ENCODE results near the gene DNAAF9. TPM values are rescaled to one million over a fixed set of nuclear protein-coding genes. Genes with fewer than 3 reads are reported as not detected.

DNAAF9 gene
- total and polyA plus RNA-seq, 2 donors (not counting 1 experiment from before 2014, with no cell fraction given), result 11.7 to 19.2 TPM

GRCh38 chr20:3404402-3404801 lies 3.1 kb downstream of the DNAAF9 start:
- Histone ChIP-seq H3K4me1 (ENCODE audit: control insufficient read depth, extremely low read depth, insufficient read depth, low read length) (peaks cover 3% of the 10 kb centered on the region), H3K27ac (ENCODE audit: insufficient read depth, low read length) (no peak overlapping the region), H3K9me3 (ENCODE audit: control insufficient read depth, insufficient read depth, low read depth, low read length) (no peaks in the 10 kb centered on the region), H3K27me3 (ENCODE audit: control insufficient read depth, insufficient read depth, low read length) (no peaks in the 10 kb centered on the region), H2AFZ (ENCODE audit: low read length) (no peak overlapping the region), H3K4me3 (replicated peaks in 1 of 4; ENCODE audit: control extremely low read depth in 1 of 4, insufficient read depth in 1 of 4, low read depth in 3 of 4, low read length in 4 of 4) (no peak overlapping the region), H3K9ac (ENCODE audit: insufficient read depth, low read length) (no peak overlapping the region), H3K36me3 (ENCODE audit: control insufficient read depth, insufficient read depth, low read length) (no peaks in the 10 kb centered on the region), H3K4me2 (ENCODE audit: extremely low read depth, insufficient read depth, low read length) (no peak overlapping the region), H4K20me1 (ENCODE audit: control insufficient read depth, extremely low read depth, insufficient read depth, low read length) (no peaks in the 10 kb centered on the region), H3K79me2 (ENCODE audit: control insufficient read depth, insufficient read depth, low read length) (peaks cover 67% of the 10 kb centered on the region)
- TF ChIP-seq CTCF (conservative IDR thresholded peaks at IDR 0.05 in 1 of 2, IDR thresholded peaks at IDR 0.05 in 1 of 2; ENCODE audit: low read depth in 1 of 2, low read length in 2 of 2) (no peak), EZH2 (IDR thresholded peaks at IDR 0.05; ENCODE audit: low read length, missing control alignments) (no peak)
- peak in 1 of 2 donors; percentile 8 for DNase-seq (ENCODE audit: low read depth in 2 of 2)

GRCh38 chr20:3403741-3404140 lies 3.7 kb downstream of the DNAAF9 start:
- TF ChIP-seq CTCF (conservative IDR thresholded peaks at IDR 0.05 in 1 of 2, IDR thresholded peaks at IDR 0.05 in 1 of 2; ENCODE audit: low read depth in 1 of 2, low read length in 2 of 2) (no peak), EZH2 (IDR thresholded peaks at IDR 0.05; ENCODE audit: low read length, missing control alignments) (no peak)
- Histone ChIP-seq H4K20me1 (ENCODE audit: control insufficient read depth, extremely low read depth, insufficient read depth, low read length) (no peaks in the 10 kb centered on the region), H3K9ac (ENCODE audit: insufficient read depth, low read length) (no peak overlapping the region)

GRCh38 chr20:3402453-3402852 lies 5.0 kb downstream of the DNAAF9 start:
- Histone ChIP-seq H3K36me3 (ENCODE audit: control insufficient read depth, insufficient read depth, low read length) (no peaks in the 10 kb centered on the region), H3K27me3 (ENCODE audit: control insufficient read depth, insufficient read depth, low read length) (no peaks in the 10 kb centered on the region), H3K4me2 (ENCODE audit: extremely low read depth, insufficient read depth, low read length) (no peak overlapping the region), H3K4me3 (replicated peaks in 1 of 4; ENCODE audit: control extremely low read depth in 1 of 4, insufficient read depth in 1 of 4, low read depth in 3 of 4, low read length in 4 of 4) (no peak overlapping the region), H2AFZ (ENCODE audit: low read length) (no peak overlapping the region), H3K9ac (ENCODE audit: insufficient read depth, low read length) (no peak overlapping the region), H3K9me3 (ENCODE audit: control insufficient read depth, insufficient read depth, low read depth, low read length) (no peaks in the 10 kb centered on the region), H4K20me1 (ENCODE audit: control insufficient read depth, extremely low read depth, insufficient read depth, low read length) (no peaks in the 10 kb centered on the region), H3K4me1 (ENCODE audit: control insufficient read depth, extremely low read depth, insufficient read depth, low read length) (peaks cover 8% of the 10 kb centered on the region), H3K79me2 (ENCODE audit: control insufficient read depth, insufficient read depth, low read length) (peaks cover 76% of the 10 kb centered on the region), H3K27ac (ENCODE audit: insufficient read depth, low read length) (no peak overlapping the region)
- TF ChIP-seq EZH2 (IDR thresholded peaks at IDR 0.05; ENCODE audit: low read length, missing control alignments) (no peak), CTCF (conservative IDR thresholded peaks at IDR 0.05 in 1 of 2, IDR thresholded peaks at IDR 0.05 in 1 of 2; ENCODE audit: low read depth in 1 of 2, low read length in 2 of 2) (no peak)
- no peak for DNase-seq (ENCODE audit: low read depth in 2 of 2)

More at GRCh38 chr20:3403741-3404140, 3.7 kb downstream of the DNAAF9 start:
- H2AFZ ChIP-seq (ENCODE audit: low read length), result no peak overlapping the region
- no peaks in the 10 kb centered on the region for H3K36me3 ChIP-seq (ENCODE audit: control insufficient read depth, insufficient read depth, low read length)
- no peak overlapping the region for H3K27ac ChIP-seq (ENCODE audit: insufficient read depth, low read length)
- no peak overlapping the region for H3K4me3 ChIP-seq (replicated peaks in 1 of 4; ENCODE audit: control extremely low read depth in 1 of 4, insufficient read depth in 1 of 4, low read depth in 3 of 4, low read length in 4 of 4)
- no peak overlapping the region for H3K4me2 ChIP-seq (ENCODE audit: extremely low read depth, insufficient read depth, low read length)
- peaks cover 68% of the 10 kb centered on the region for H3K79me2 ChIP-seq (ENCODE audit: control insufficient read depth, insufficient read depth, low read length)
- H3K4me1 ChIP-seq (ENCODE audit: control insufficient read depth, extremely low read depth, insufficient read depth, low read length), result peaks cover 5% of the 10 kb centered on the region
- no peaks in the 10 kb centered on the region for H3K27me3 ChIP-seq (ENCODE audit: control insufficient read depth, insufficient read depth, low read length)
- no peaks in the 10 kb centered on the region for H3K9me3 ChIP-seq (ENCODE audit: control insufficient read depth, insufficient read depth, low read depth, low read length)
- no peak for DNase-seq (ENCODE audit: low read depth in 2 of 2)
